DND-41 (cell line): ENCODE measurements around the gene SLC25A13.

Source experiments
- ATAC-seq: fragments of 200-7000 bp; cut with Tn5 transposase; 3 replicates; pipeline ENCODE4 v1.9.1; 2021; ENCODE audit warnings: low read depth; ENCODE audit not compliant: insufficient read depth
- DNase-seq: peaks from one replicate; pipeline ENCODE4 v3.0.0-alpha.2; 2020
- H2AFZ ChIP-seq: 2 replicates; pipeline ENCODE4 v1.6.0; 2012; ENCODE audit warnings: low read depth, low read length
- H3K27ac ChIP-seq: 2 replicates; pipeline ENCODE4 v1.5.1; 2012; ENCODE audit warnings: low read length, inconsistent platforms
- H3K27me3 ChIP-seq: fragments of 200-600 bp; sonication (generic); 2 replicates; pipeline ENCODE4 v1.6.0; 2012; ENCODE audit warnings: low read length, mild to moderate bottlenecking, inconsistent platforms; ENCODE audit not compliant: insufficient read depth, poor library complexity
- H3K36me3 ChIP-seq: 2 replicates; pipeline ENCODE4 v1.5.1; 2012; ENCODE audit warnings: low read length, inconsistent platforms; ENCODE audit not compliant: insufficient read depth
- H3K4me1 ChIP-seq: 2 replicates; pipeline ENCODE4 v1.5.1; 2012; ENCODE audit warnings: mild to moderate bottlenecking, low read length; ENCODE audit not compliant: insufficient read depth
- H3K4me2 ChIP-seq: 2 replicates; pipeline ENCODE4 v1.6.0; 2012; ENCODE audit warnings: mild to moderate bottlenecking, moderate library complexity, low read length, inconsistent platforms; ENCODE audit not compliant: insufficient read depth
- H3K4me3 ChIP-seq, 2 experiments: fragments of 200-600 bp in 1 of 2; shearing (Covaris generic) in 1 of 2; 2 replicates each; pipeline ENCODE4 v1.5.1; 2012 to 2016; ENCODE audit warnings: inconsistent platforms in 2 of 2, low read length in 2 of 2, mild to moderate bottlenecking in 2 of 2, low read depth in 1 of 2, moderate library complexity in 1 of 2
- H3K79me2 ChIP-seq: 2 replicates; pipeline ENCODE4 v1.6.0; 2012; ENCODE audit warnings: low read length, inconsistent platforms; ENCODE audit not compliant: insufficient read depth
- H3K9ac ChIP-seq: 2 replicates; pipeline ENCODE4 v1.6.0; 2012; ENCODE audit warnings: low read depth, mild to moderate bottlenecking, inconsistent platforms, low read length, moderate library complexity
- H3K9me3 ChIP-seq: 2 replicates; pipeline ENCODE4 v1.5.1; 2012; ENCODE audit warnings: low read length, moderate library complexity, mild to moderate bottlenecking, inconsistent platforms; ENCODE audit not compliant: insufficient read depth, severe bottlenecking
- H4K20me1 ChIP-seq: 2 replicates; pipeline ENCODE4 v1.6.0; 2012; ENCODE audit warnings: low read length; ENCODE audit not compliant: insufficient read depth
- EZH2 ChIP-seq: IDR thresholded peaks from 3 replicates; pipeline ENCODE4 v1.6.1; 2012; ENCODE audit warnings: borderline replicate concordance, low read depth, mild to moderate bottlenecking, moderate library complexity, low read length, inconsistent platforms; ENCODE audit not compliant: severe bottlenecking
- TF ChIP-seq, protein P1 (sequence below): IDR thresholded peaks from 2 replicates; pipeline ENCODE4 v1.5.1; 2012; ENCODE audit warnings: borderline replicate concordance, low read length, moderate library complexity, mild to moderate bottlenecking; ENCODE audit not compliant: poor library complexity, severe bottlenecking; ENCODE audit errors: extremely low read depth

Gene SLC25A13

DNA sequence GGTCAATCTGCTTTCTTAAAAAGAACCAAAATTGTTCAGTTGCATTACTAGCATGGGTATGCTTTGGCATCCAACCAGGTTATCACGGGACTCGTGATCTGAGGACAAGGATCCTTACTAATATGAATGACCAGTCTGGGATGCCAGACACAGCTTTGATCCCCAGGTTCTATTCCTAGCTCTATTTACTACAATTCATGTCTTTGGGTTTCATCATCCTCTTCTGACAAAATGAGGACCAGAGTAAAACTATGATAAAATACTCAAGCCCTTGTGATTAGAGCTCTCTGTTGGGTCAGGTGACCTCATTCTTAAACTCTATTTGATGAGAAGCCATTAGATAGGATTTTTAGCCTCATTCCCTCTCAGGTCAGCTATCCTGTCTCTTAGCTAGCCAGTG is 119.8 kb downstream of the SLC25A13 start:
- Histone ChIP-seq H3K27me3 (no peaks in the 10 kb centered on the region), H3K9me3 (no peaks in the 10 kb centered on the region), H3K4me1 (no peaks in the 10 kb centered on the region), H3K4me3 (no peak overlapping the region), H3K27ac (no peak overlapping the region), H3K4me2 (no peak overlapping the region), H3K36me3 (no peaks in the 10 kb centered on the region), H3K9ac (no peak overlapping the region), H3K79me2 (no peaks in the 10 kb centered on the region), H4K20me1 (no peaks in the 10 kb centered on the region), H2AFZ (no peak overlapping the region)
- ATAC-seq: no peak
- no peak for TF ChIP-seq EZH2
- TF ChIP-seq, protein P1, sequence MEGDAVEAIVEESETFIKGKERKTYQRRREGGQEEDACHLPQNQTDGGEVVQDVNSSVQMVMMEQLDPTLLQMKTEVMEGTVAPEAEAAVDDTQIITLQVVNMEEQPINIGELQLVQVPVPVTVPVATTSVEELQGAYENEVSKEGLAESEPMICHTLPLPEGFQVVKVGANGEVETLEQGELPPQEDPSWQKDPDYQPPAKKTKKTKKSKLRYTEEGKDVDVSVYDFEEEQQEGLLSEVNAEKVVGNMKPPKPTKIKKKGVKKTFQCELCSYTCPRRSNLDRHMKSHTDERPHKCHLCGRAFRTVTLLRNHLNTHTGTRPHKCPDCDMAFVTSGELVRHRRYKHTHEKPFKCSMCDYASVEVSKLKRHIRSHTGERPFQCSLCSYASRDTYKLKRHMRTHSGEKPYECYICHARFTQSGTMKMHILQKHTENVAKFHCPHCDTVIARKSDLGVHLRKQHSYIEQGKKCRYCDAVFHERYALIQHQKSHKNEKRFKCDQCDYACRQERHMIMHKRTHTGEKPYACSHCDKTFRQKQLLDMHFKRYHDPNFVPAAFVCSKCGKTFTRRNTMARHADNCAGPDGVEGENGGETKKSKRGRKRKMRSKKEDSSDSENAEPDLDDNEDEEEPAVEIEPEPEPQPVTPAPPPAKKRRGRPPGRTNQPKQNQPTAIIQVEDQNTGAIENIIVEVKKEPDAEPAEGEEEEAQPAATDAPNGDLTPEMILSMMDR: no peak
- no peak for DNase-seq

DNA sequence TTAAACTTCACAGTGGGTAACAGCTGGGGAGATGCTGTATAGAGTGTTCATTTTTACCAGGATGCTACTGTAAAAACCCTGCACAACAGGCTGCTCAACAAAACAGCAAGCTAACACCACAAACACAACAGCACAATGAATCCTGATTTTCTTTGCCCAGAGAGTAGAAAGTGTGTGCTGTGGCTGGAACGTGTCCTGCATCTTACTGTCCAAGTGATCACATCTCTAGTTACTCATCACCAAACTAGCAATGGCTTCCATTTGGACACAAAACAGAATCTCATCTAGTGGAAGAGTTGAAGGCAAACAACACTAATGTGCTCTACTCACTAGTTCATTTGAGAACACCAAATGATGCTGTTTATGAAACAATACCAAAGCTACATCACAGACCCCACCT is 121.2 kb downstream of the SLC25A13 start:
- TF ChIP-seq, protein P1: no peak
- no peak for TF ChIP-seq EZH2
- H3K4me2 ChIP-seq: no peak overlapping the region
- no peaks in the 10 kb centered on the region for H3K27me3 ChIP-seq
- DNase-seq: no peak
- H3K4me3 ChIP-seq: no peak overlapping the region
- no peaks in the 10 kb centered on the region for H3K36me3 ChIP-seq
- no peaks in the 10 kb centered on the region for H4K20me1 ChIP-seq
- H3K27ac ChIP-seq: no peak overlapping the region
- H3K79me2 ChIP-seq: no peaks in the 10 kb centered on the region
- H3K9me3 ChIP-seq: no peaks in the 10 kb centered on the region
- no peaks in the 10 kb centered on the region for H3K4me1 ChIP-seq
- no peak overlapping the region for H3K9ac ChIP-seq
- H2AFZ ChIP-seq: no peak overlapping the region
- no peak for ATAC-seq

DNA sequence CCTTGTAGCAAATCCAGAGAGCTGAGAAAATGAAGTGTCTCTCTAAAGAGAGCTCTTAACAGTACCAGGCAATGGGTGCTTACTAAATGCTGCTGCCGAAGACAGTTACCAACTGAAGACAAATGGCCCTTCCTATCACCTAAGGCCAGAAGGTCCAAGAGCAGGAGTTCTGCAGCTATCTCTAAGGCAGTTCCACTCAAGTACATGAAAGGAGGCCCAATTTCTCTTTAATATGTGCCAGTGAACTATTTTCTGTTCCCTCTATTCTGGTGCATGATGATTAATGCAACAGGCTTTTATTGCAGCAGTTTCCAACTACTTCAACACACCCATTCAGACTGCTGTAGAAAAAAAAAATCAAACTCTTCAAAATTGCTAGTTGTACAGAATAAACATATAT is 122.5 kb downstream of the SLC25A13 start:
- no peak overlapping the region for H3K4me2 ChIP-seq
- no peak overlapping the region for H3K9ac ChIP-seq

DNA sequence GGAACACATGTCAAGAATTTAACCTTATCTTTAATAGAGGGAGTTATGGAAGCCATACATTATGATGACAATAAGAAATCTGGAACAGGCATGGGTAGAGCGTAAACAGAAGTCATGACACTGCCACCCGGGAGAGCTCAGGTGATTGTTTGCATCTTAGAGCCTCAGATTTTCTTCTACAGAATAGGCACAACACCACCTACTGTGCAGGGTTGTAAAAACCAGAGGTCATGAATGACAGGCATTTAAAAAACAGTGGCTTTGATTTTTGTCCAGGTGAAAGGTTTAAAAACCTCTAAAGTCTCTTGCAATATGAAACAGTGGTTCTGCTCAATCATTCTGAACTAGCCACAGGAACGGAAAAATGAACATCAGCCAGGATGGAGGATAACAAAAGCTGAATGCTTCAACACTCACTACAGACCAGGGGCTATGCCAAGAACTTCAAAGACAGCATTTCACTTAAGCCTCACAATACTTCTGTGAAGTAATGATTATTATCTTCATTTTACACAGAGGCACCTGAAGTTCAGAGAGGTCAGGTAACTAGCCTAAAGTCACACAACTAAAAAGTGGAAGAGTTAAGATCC is 123.8 kb downstream of the SLC25A13 start:
- DNase-seq (no peak), ATAC-seq (no peak)
- no peak overlapping the region for H3K4me3 ChIP-seq
- H3K79me2 ChIP-seq: no peaks in the 10 kb centered on the region
- no peaks in the 10 kb centered on the region for H3K4me1 ChIP-seq
- H4K20me1 ChIP-seq: no peaks in the 10 kb centered on the region
- no peak overlapping the region for H3K27ac ChIP-seq
- no peak overlapping the region for H3K9ac ChIP-seq
- no peak overlapping the region for H3K4me2 ChIP-seq
- H3K36me3 ChIP-seq: no peaks in the 10 kb centered on the region
- H3K27me3 ChIP-seq: no peaks in the 10 kb centered on the region
- TF ChIP-seq, protein P1: no peak
- TF ChIP-seq EZH2: no peak
- no peaks in the 10 kb centered on the region for H3K9me3 ChIP-seq
- no peak overlapping the region for H2AFZ ChIP-seq

More for the DNA sequence above, 122.5 kb downstream of the SLC25A13 start:
- Histone ChIP-seq H3K79me2 (no peaks in the 10 kb centered on the region), H2AFZ (no peak overlapping the region), H3K4me3 (no peak overlapping the region), H3K4me1 (no peaks in the 10 kb centered on the region), H3K27ac (no peak overlapping the region), H3K27me3 (no peaks in the 10 kb centered on the region), H3K9me3 (no peaks in the 10 kb centered on the region), H3K36me3 (no peaks in the 10 kb centered on the region), H4K20me1 (no peaks in the 10 kb centered on the region)
- TF ChIP-seq EZH2: no peak
- ATAC-seq (no peak), DNase-seq (no peak)
